Testis (tissue), 3 donors: ENCODE results near the gene TINCR. TPM values are rescaled to one million over a fixed set of nuclear protein-coding genes. Genes with fewer than 3 reads are reported as not detected.

Experiments
- DNase-seq: peaks from one replicate; pipeline ENCODE4 v3.0.0-alpha.2; 2019
- H3K27ac ChIP-seq, 2 donors: fragments of 200-600 bp; sonication (generic); one replicate each; pipeline ENCODE4 v1.5.1; 2019
- H3K27me3 ChIP-seq: fragments of 200-600 bp; sonication (generic); one replicate; pipeline ENCODE4 v1.5.1; 2019
- H3K36me3 ChIP-seq: fragments of 200-600 bp; sonication (generic); one replicate; pipeline ENCODE4 v1.5.1; 2017; ENCODE audit warnings: low read depth; ENCODE audit errors: missing control alignments
- H3K4me1 ChIP-seq: fragments of 200-600 bp; sonication (generic); one replicate; pipeline ENCODE4 v1.5.1; 2019
- H3K4me3 ChIP-seq, 2 donors: fragments of 200-600 bp; sonication (generic); one replicate each; pipeline ENCODE4 v1.5.1; 2017 to 2019
- H3K9me3 ChIP-seq: fragments of 200-600 bp; sonication (generic); one replicate; pipeline ENCODE4 v1.5.1; 2017
- POLR2A ChIP-seq: fragments of 450-650 bp; IDR thresholded peaks from one replicate; pipeline ENCODE4 v1.6.1; 2017; ENCODE audit warnings: antibody characterized with exemption, mild to moderate bottlenecking, moderate library complexity
- WGBS, 2 donors: methylation state at CpG; one replicate each; pipeline ENCODE4 v1.1.5; 2018; 5-methylcytosine and 5-hydroxymethylcytosine counted together
- intact Hi-C: fragments of 100-400 bp; cut with DNase I; formaldehyde crosslinking; loops from one replicate; pipeline ENCODE4 v1.15.1; 2023; ENCODE audit warnings: low total_unique reads
- polyA plus RNA-seq: library from polyadenylated mRNA; stranded (reverse); fragments of 350-450 nt; fragmentation: Illumina TruSeq; extraction: RNeasy Lipid Tissue Mini Kit (QIAGEN cat#74804); gene quantifications from one replicate; pipeline ENCODE4 v1.2.3, GENCODE V29; 2014; ENCODE audit warnings: low read depth, low replicate concordance; ENCODE audit not compliant: insufficient read depth
- total RNA-seq, 2 donors: library from RNA; depleted of rRNA; stranded (reverse); fragments of >200 nt; gene quantifications; one replicate each; pipeline ENCODE4 v1.2.3, GENCODE V29; 2016
- TF ChIP-seq, protein P1 (sequence below), 3 experiments: fragments of 450-650 bp in 2 of 3; fragments of 200-600 bp in 1 of 3; sonication (generic) in 1 of 3; IDR thresholded peaks; one replicate each; pipeline ENCODE4 v1.5.1; 2016 to 2019; ENCODE audit warnings: antibody characterized with exemption in 3 of 3, mild to moderate bottlenecking in 2 of 3, moderate library complexity in 1 of 3

TINCR gene
- total and polyA plus RNA-seq, 3 donors from 2014 or later, result 3.0 to 7.0 (median 5.6) TPM

- Histone ChIP-seq H3K4me3 (no peak overlapping the region), H3K27me3 (no peaks in the 10 kb centered on the region), H3K27ac (no peak overlapping the region), H3K4me1 (no peaks in the 10 kb centered on the region), H3K36me3 (no peaks in the 10 kb centered on the region), H3K9me3 (no peaks in the 10 kb centered on the region)
- no peak for TF ChIP-seq POLR2A
- TF ChIP-seq, protein P1, sequence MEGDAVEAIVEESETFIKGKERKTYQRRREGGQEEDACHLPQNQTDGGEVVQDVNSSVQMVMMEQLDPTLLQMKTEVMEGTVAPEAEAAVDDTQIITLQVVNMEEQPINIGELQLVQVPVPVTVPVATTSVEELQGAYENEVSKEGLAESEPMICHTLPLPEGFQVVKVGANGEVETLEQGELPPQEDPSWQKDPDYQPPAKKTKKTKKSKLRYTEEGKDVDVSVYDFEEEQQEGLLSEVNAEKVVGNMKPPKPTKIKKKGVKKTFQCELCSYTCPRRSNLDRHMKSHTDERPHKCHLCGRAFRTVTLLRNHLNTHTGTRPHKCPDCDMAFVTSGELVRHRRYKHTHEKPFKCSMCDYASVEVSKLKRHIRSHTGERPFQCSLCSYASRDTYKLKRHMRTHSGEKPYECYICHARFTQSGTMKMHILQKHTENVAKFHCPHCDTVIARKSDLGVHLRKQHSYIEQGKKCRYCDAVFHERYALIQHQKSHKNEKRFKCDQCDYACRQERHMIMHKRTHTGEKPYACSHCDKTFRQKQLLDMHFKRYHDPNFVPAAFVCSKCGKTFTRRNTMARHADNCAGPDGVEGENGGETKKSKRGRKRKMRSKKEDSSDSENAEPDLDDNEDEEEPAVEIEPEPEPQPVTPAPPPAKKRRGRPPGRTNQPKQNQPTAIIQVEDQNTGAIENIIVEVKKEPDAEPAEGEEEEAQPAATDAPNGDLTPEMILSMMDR (IDR thresholded peaks at IDR 0.05), result no peak
- WGBS, 2 donors, result 90 to 95% methylated on average over 3 of the region's 3 CpGs
- DNase-seq, result no peak
- intact Hi-C loops, result no loop called here
These were observed 34.5 kb downstream of the TINCR start for GRCh38 chr19:5533257-5533656.

DNA sequence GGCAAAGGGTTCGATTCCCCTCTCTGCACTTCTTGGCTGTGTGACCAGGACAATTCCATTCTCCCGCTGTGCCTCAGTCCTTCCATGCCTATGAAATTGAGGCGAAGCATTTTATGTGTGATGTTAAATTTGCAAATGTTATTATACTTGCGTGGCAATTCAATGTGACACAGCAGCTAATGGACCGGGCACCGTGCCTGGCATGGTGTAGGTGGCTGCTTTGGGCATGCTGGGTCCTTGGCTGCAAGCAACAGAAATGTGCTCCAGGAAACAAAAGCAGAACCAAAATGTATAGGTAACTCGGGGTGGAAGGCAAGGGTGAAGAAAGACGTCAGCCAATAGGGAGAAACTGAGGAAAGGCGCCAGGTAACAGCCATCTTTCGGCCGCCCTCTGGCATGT, 37.1 kb downstream of the TINCR start:
- TF ChIP-seq, protein P1 (IDR thresholded peaks at IDR 0.05), result no peak
- TF ChIP-seq POLR2A, result no peak
- Histone ChIP-seq H3K4me1 (no peaks in the 10 kb centered on the region), H3K36me3 (no peaks in the 10 kb centered on the region), H3K9me3 (no peaks in the 10 kb centered on the region), H3K4me3 (no peak overlapping the region), H3K27me3 (no peaks in the 10 kb centered on the region), H3K27ac (no peak overlapping the region)
- 87% methylated on average over 11 of the region's 11 CpGs for WGBS, 2 donors
- no peak for DNase-seq
- intact Hi-C loops, result no loop called here

- DNase-seq, result no peak
- Histone ChIP-seq H3K27ac (no peak overlapping the region), H3K4me3 (no peak overlapping the region), H3K4me1 (no peaks in the 10 kb centered on the region), H3K36me3 (no peaks in the 10 kb centered on the region), H3K9me3 (no peaks in the 10 kb centered on the region), H3K27me3 (no peaks in the 10 kb centered on the region)
- WGBS, 2 donors, result 80 to 87% methylated on average over 6 of the region's 6 CpGs
- TF ChIP-seq POLR2A, result no peak
- TF ChIP-seq, protein P1 (IDR thresholded peaks at IDR 0.05), result no peak
- intact Hi-C loops, result no loop called here
These were observed 41.1 kb downstream of the TINCR start for GRCh38 chr19:5526691-5527090.

GRCh38 chr19:5524081-5524480, 43.7 kb downstream of the TINCR start:
- DNase-seq, result no peak
- intact Hi-C loops, result no loop called here
- Histone ChIP-seq H3K27ac (no peak overlapping the region), H3K36me3 (no peaks in the 10 kb centered on the region), H3K4me3 (no peak overlapping the region), H3K9me3 (no peaks in the 10 kb centered on the region), H3K4me1 (no peaks in the 10 kb centered on the region), H3K27me3 (no peaks in the 10 kb centered on the region)
- TF ChIP-seq POLR2A, result no peak
- TF ChIP-seq, protein P1 (IDR thresholded peaks at IDR 0.05), result no peak
- whole genome bisulfite sequencing, 2 donors, result 67 to 73% methylated on average over 5 to 6 of the region's 6 CpGs

DNA sequence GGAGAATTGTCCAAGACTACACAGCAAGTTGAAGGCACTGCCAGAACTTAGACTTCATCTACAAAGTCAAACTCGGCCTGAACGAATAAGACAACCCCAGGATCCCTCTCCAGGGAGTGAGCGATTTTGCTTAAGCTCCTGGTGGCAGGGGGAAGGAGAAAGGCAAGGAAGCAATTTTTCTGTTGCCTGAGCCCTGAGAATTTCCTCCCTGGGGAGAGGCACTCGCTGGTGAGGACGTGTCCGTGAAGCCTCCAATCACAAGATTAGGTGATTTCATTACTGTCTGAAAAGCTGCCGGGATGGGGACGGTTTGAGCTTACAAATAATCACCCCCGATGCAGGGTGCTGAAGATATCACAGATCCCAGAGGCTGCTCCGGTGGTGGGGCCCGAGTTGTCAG, 45.6 kb downstream of the TINCR start:
- Histone ChIP-seq H3K36me3 (no peaks in the 10 kb centered on the region), H3K4me1 (no peaks in the 10 kb centered on the region), H3K4me3 (no peak overlapping the region), H3K9me3 (no peaks in the 10 kb centered on the region), H3K27me3 (no peaks in the 10 kb centered on the region), H3K27ac (no peak overlapping the region)
- TF ChIP-seq POLR2A, result no peak
- TF ChIP-seq, protein P1 (IDR thresholded peaks at IDR 0.05), result no peak
- intact Hi-C loops, result no loop called here
- no peak for DNase-seq
- WGBS, 2 donors, result 66 to 71% methylated on average over 11 of the region's 11 CpGs
